Activated T-helper 1 cell treated with anti-CD3 and anti-CD28 coated beads, Interleukin-12 subunit alpha, Interleukin-12 subunit beta, Interleukin-2, Interleukin-4 antibody, amounts not matched to agents 30 ng/mL and 10 ng/mL and 1 ng/mL, durations not matched to agents 14 hours and 24 hours and 36 hours (primary cell): ENCODE data around the gene LCNL1. TPM values are rescaled to one million over a fixed set of nuclear protein-coding genes. Genes with fewer than 3 reads are reported as not detected.
"Not testable (repeated sequence)": the region's sequence is repeated elsewhere in the genome, so short reads cannot be mapped to it uniquely, and the experiment has no call there.

Experiments used
- DNase-seq: peaks from one replicate; pipeline ENCODE4 v3.0.0; 2021; ENCODE audit warnings: low spot score
- H3K27ac Mint-ChIP-seq: one replicate; pipeline ENCODE4 v1.8.0; 2021; ENCODE audit warnings: mild to moderate bottlenecking, mixed read lengths
- H3K27me3 Mint-ChIP-seq: one replicate; pipeline ENCODE4 v1.8.0; 2022; ENCODE audit warnings: mild to moderate bottlenecking, moderate library complexity, mixed read lengths; ENCODE audit not compliant: insufficient read depth
- H3K36me3 Mint-ChIP-seq: one replicate; pipeline ENCODE4 v1.8.0; 2021; ENCODE audit warnings: low read depth, mixed read lengths
- H3K4me1 Mint-ChIP-seq: one replicate; pipeline ENCODE4 v1.8.0; 2021; ENCODE audit warnings: low read depth, mixed read lengths
- H3K4me3 Mint-ChIP-seq: one replicate; pipeline ENCODE4 v1.8.0; 2021; ENCODE audit warnings: mild to moderate bottlenecking, moderate library complexity, mixed read lengths
- H3K9me3 Mint-ChIP-seq: one replicate; pipeline ENCODE4 v1.8.0; 2021; ENCODE audit warnings: mixed read lengths
- intact Hi-C: fragments of 100-400 bp; cut with micrococcal nuclease; formaldehyde crosslinking; loops from one replicate; pipeline ENCODE4 v1.15.1; 2024
- total RNA-seq: library from RNA; stranded (reverse); gene quantifications from 2 replicates; pipeline ENCODE4 v1.2.3, GENCODE V29; 2022

The LCNL1 gene
- total RNA-seq, 1 donor from 2014 or later, result not detected

GRCh38 chr9:137029058-137029936, 46.5 kb downstream of the LCNL1 start:
- no peaks in the 10 kb centered on the region for H3K27me3 Mint-ChIP-seq
- peak; percentile 63 for DNase-seq
- peaks cover 30% of the 10 kb centered on the region for H3K4me1 Mint-ChIP-seq
- no peaks in the 10 kb centered on the region for H3K36me3 Mint-ChIP-seq
- H3K4me3 Mint-ChIP-seq, result peak overlapping the region; percentile 80
- intact Hi-C loops, result loop anchor here (1.0 to 10.0 kb wide), 6 partner anchors 17 to 544 kb away; partner anchors contain the start of genes C8G, NPDC1, RNF208 and SEC16A
- no peaks in the 10 kb centered on the region for H3K9me3 Mint-ChIP-seq
- peak overlapping the region; percentile 67 for H3K27ac Mint-ChIP-seq

- Mint-ChIP-seq H3K9me3 (no peaks in the 10 kb centered on the region), H3K27me3 (no peaks in the 10 kb centered on the region), H3K4me1 (peaks cover 37% of the 10 kb centered on the region), H3K36me3 (no peaks in the 10 kb centered on the region), H3K27ac (no peak overlapping the region), H3K4me3 (no peak overlapping the region)
- DNase-seq, result no peak
- intact Hi-C loops, result no loop called here
Observed at GRCh38 chr9:137030006-137030405, 47.2 kb downstream of the LCNL1 start.

GRCh38 chr9:137030538-137031527, 48.0 kb downstream of the LCNL1 start:
- no peak overlapping the region for H3K27ac Mint-ChIP-seq
- H3K9me3 Mint-ChIP-seq, result no peaks in the 10 kb centered on the region

GRCh38 chr9:137031904-137032640, 49.3 kb downstream of the LCNL1 start, which contains the start of gene FUT7:
Gene FUT7, minus strand, starts transcription at chr9:137032088. Its CDS starts 97 bp downstream, at chr9:137031991.
- Mint-ChIP-seq H3K9me3 (no peaks in the 10 kb centered on the region), H3K27ac (no peak within 1 kb of the TSS), H3K4me3 (peak within 1 kb of the TSS; percentile 60), H3K36me3 (no peaks in the 10 kb centered on the region), H3K27me3 (no peaks in the 10 kb centered on the region), H3K4me1 (peaks cover 41% of the 10 kb centered on the region)
- no peak for DNase-seq
- intact Hi-C loops, result no loop called here

More at GRCh38 chr9:137030538-137031527, 48.0 kb downstream of the LCNL1 start:
- H3K4me3 Mint-ChIP-seq, result peak overlapping the region; percentile 60
- DNase-seq, result no peak
- no peaks in the 10 kb centered on the region for H3K27me3 Mint-ChIP-seq
- no peaks in the 10 kb centered on the region for H3K36me3 Mint-ChIP-seq
- intact Hi-C loops, result no loop called here
- H3K4me1 Mint-ChIP-seq, result peaks cover 41% of the 10 kb centered on the region

- no peaks in the 10 kb centered on the region for H3K36me3 Mint-ChIP-seq
Observed at GRCh38 chr9:137032858-137033257, 50.1 kb downstream of the LCNL1 start.

GRCh38 chr9:137033481-137033880, 50.7 kb downstream of the LCNL1 start:
- H3K9me3 Mint-ChIP-seq, DNase-seq, H3K27me3 Mint-ChIP-seq, H3K36me3 Mint-ChIP-seq, H3K4me3 Mint-ChIP-seq, H3K27ac Mint-ChIP-seq, intact Hi-C loops: not testable (repeated sequence)
- H3K4me1 Mint-ChIP-seq, result peaks cover 41% of the 10 kb centered on the region

More at GRCh38 chr9:137032858-137033257, 50.1 kb downstream of the LCNL1 start:
- no peak for DNase-seq
- Mint-ChIP-seq H3K27ac (no peak overlapping the region), H3K4me3 (no peak overlapping the region), H3K4me1 (peaks cover 41% of the 10 kb centered on the region), H3K9me3 (no peaks in the 10 kb centered on the region), H3K27me3 (no peaks in the 10 kb centered on the region)
- intact Hi-C loops, result no loop called here

GRCh38 chr9:137034039-137034708, 51.4 kb downstream of the LCNL1 start:
- intact Hi-C loops, result loop anchor here (2.0 kb wide), 3 partner anchors 33 to 191 kb away; partner anchors contain the start of genes AJM1 and PAXX
- DNase-seq, result no peak
- Mint-ChIP-seq H3K27ac (peak overlapping the region; percentile 87), H3K9me3 (no peaks in the 10 kb centered on the region), H3K4me1 (peaks cover 36% of the 10 kb centered on the region), H3K27me3 (no peaks in the 10 kb centered on the region), H3K36me3 (peaks cover 2% of the 10 kb centered on the region), H3K4me3 (peak overlapping the region; percentile 67)

- peak; percentile 79 for DNase-seq
- peaks cover 29% of the 10 kb centered on the region for H3K4me1 Mint-ChIP-seq
- H3K4me3 Mint-ChIP-seq, result peak overlapping the region; percentile 67
- intact Hi-C loops, result loop anchor here (1.0 to 2.0 kb wide), 6 partner anchors 31 to 248 kb away; partner anchors contain the start of genes AJM1, EDF1 and PAXX
- H3K9me3 Mint-ChIP-seq, result no peaks in the 10 kb centered on the region
- H3K27ac Mint-ChIP-seq, result peak overlapping the region; percentile 87
- H3K36me3 Mint-ChIP-seq, result peaks cover 2% of the 10 kb centered on the region
- no peaks in the 10 kb centered on the region for H3K27me3 Mint-ChIP-seq
Observed at GRCh38 chr9:137034709-137035506, 52.1 kb downstream of the LCNL1 start.

Other genes with a start within 250 kb of the LCNL1 start
- gene LCN10, start 240.1 kb upstream of the LCNL1 start, total RNA-seq, result 0.39 and 0.59 TPM in 2 replicates
- not detected in 2 replicates for gene LCN6, start 234.5 kb upstream of the LCNL1 start, total RNA-seq
- not detected in 2 replicates for gene LCN8, start 224.8 kb upstream of the LCNL1 start, total RNA-seq
- not detected in 2 replicates for gene LCN15, start 218.5 kb upstream of the LCNL1 start, total RNA-seq
- gene TMEM141, start 191.6 kb upstream of the LCNL1 start, total RNA-seq, result 37.2 and 39.0 TPM in 2 replicates
- 0.52 TPM in 1 of 2 replicates, not detected in the other for gene CCDC183, start 186.7 kb upstream of the LCNL1 start, total RNA-seq
- gene RABL6, start 175.0 kb upstream of the LCNL1 start, total RNA-seq, result 109 and 114 TPM in 2 replicates
- gene AJM1, start 140.5 kb upstream of the LCNL1 start, total RNA-seq, result 5.1 and 5.8 TPM in 2 replicates
- 134 and 139 TPM in 2 replicates for gene PHPT1, start 133.6 kb upstream of the LCNL1 start, total RNA-seq
- 18.2 and 23.6 TPM in 2 replicates for gene MAMDC4, start 130.6 kb upstream of the LCNL1 start, total RNA-seq
- gene EDF1, start 116.7 kb upstream of the LCNL1 start, total RNA-seq, result 410 and 418 TPM in 2 replicates
- 67.4 and 76.3 TPM in 2 replicates for gene TRAF2, start 96.5 kb upstream of the LCNL1 start, total RNA-seq
- 92.5 and 96.2 TPM in 2 replicates for gene FBXW5, start 38.3 kb upstream of the LCNL1 start, total RNA-seq
- gene C8G, start 37.8 kb upstream of the LCNL1 start, total RNA-seq, result 0.56 and 1.5 TPM in 2 replicates
- gene LCN12, start 30.7 kb upstream of the LCNL1 start, total RNA-seq, result 1.8 and 1.9 TPM in 2 replicates
- gene PTGDS, start 5.5 kb upstream of the LCNL1 start, total RNA-seq, result 0.36 TPM in 1 of 2 replicates, not detected in the other
- 79.4 and 84.5 TPM in 2 replicates for gene PAXX, start 9.4 kb downstream of the LCNL1 start, total RNA-seq
- not detected in 2 replicates for gene CLIC3, start 13.6 kb downstream of the LCNL1 start, total RNA-seq
- gene ABCA2, start 45.2 kb downstream of the LCNL1 start, total RNA-seq, result 25.7 and 26.9 TPM in 2 replicates
- 0.16 and 0.22 TPM in 2 replicates for gene FUT7, start 49.1 kb downstream of the LCNL1 start, total RNA-seq
- gene NPDC1, start 63.2 kb downstream of the LCNL1 start, total RNA-seq, result 78.2 and 80.1 TPM in 2 replicates
- gene ENTPD2, start 71.1 kb downstream of the LCNL1 start, total RNA-seq, result not detected in 2 replicates
- gene SAPCD2, start 87.6 kb downstream of the LCNL1 start, total RNA-seq, result 23.9 and 25.1 TPM in 2 replicates
- 13.9 and 14.9 TPM in 2 replicates for gene UAP1L1, start 94.5 kb downstream of the LCNL1 start, total RNA-seq
- 48.1 and 53.6 TPM in 2 replicates for gene MAN1B1, start 104.0 kb downstream of the LCNL1 start, total RNA-seq
- 371 and 394 TPM in 2 replicates for gene DPP7, start 131.7 kb downstream of the LCNL1 start, total RNA-seq
- gene GRIN1, start 156.2 kb downstream of the LCNL1 start, total RNA-seq, result 0.05 TPM in 2 replicates
- 0.21 TPM in 1 of 2 replicates, not detected in the other for gene LRRC26, start 187.1 kb downstream of the LCNL1 start, total RNA-seq
- gene TMEM210, start 189.1 kb downstream of the LCNL1 start, total RNA-seq, result not detected in 2 replicates
- 62.5 and 63.6 TPM in 2 replicates for gene ANAPC2, start 205.6 kb downstream of the LCNL1 start, total RNA-seq
- gene SSNA1, start 205.7 kb downstream of the LCNL1 start, total RNA-seq, result 101 and 105 TPM in 2 replicates
- gene TPRN, start 217.7 kb downstream of the LCNL1 start, total RNA-seq, result 15.6 and 17.2 TPM in 2 replicates
- gene TMEM203, start 222.7 kb downstream of the LCNL1 start, total RNA-seq, result 40.5 and 41.5 TPM in 2 replicates
- 42.4 and 48.9 TPM in 2 replicates for gene NDOR1, start 222.7 kb downstream of the LCNL1 start, total RNA-seq
- 9.3 and 11.0 TPM in 2 replicates for gene RNF208, start 239.2 kb downstream of the LCNL1 start, total RNA-seq
- gene CYSRT1, start 242.2 kb downstream of the LCNL1 start, total RNA-seq, result 0.49 and 0.60 TPM in 2 replicates
- 0.29 TPM in 1 of 2 replicates, not detected in the other for gene RNF224, start 244.5 kb downstream of the LCNL1 start, total RNA-seq
- gene SLC34A3, start 247.9 kb downstream of the LCNL1 start, total RNA-seq, result not detected in 2 replicates